HG02943 (cell line): ENCODE measurements around the gene ARHGAP22.

Experiments
- ATAC-seq: cut with Tn5 transposase; IDR thresholded peaks from one replicate; pipeline ENCODE4 v1.9.1; 2021; ENCODE audit warnings: mild to moderate bottlenecking, low read depth, moderate library complexity; ENCODE audit not compliant: unreplicated experiment

Gene ARHGAP22

DNA sequence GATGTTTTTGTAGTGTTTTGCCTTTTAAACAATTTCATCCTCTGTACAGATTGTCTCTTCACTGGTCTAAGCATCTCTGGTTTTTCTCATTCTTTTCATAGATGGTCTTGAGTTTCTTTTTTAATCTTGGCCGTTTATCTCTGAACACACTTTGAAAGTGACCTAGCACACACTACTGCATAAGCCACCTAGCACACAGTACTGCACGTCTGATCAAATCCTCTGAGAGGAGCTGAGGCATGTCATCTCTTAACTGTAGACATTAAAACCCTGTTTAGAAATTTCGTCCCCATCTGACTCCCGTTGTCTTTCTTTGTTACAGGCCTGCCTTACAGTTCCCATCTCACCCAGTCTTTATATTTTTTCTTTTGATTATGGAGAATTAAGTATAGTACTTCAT, 198.2 kb downstream of the ARHGAP22 start:
- ATAC-seq, result no peak

DNA sequence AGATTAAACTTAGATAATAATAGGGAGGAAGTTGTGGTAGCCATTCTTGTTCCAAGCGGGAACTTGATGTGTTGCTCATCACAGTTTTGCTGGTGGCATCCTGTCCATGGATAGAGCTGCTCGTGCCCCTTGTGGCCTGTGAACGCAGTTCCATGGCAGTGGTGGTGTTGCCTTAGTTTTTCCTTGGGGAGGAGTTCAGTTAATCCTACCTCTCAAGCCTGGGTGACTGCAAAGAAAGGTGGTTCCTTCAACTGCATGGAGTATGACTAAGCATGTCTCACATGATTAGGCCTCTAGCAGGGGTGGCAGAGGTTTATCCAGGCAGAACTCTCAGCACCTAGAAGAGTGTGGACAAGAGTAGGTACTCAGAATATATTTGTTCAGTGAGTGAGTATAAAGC, 198.7 kb downstream of the ARHGAP22 start:
- ATAC-seq, result no peak

DNA sequence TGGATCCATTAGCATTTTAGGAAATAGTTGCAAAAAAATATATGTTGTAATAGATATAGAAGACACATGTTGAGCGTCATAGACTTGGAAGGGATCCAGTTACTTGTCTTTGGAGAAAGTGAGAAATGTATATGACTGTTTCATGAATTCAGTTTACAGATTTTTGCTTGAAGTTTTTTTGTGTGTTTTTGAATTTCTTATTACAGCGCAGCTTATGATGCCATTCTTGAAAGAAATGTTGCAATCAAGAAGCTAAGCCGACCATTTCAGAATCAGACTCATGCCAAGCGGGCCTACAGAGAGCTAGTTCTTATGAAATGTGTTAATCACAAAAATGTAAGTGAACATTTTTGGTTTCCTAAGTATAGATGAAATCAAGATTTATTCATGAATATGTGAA, 200.2 kb downstream of the ARHGAP22 start:
- ATAC-seq, result no peak

DNA sequence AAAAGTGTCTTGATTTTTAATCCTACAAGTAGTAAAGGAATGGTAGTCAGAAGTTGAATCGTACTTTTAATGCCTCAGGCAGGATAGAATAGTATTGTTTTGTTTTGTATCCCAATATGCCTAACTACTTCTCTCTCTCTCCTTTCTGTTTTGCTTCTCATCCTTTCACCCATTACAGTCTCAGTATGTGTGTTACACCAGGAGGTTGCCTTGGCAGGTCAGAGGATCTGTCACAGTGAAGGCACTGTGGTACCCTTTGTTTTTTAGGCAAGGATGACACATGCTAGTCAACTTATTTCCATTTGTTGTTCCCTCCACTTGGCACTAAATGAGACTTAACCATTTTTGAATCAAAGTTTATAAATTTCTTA, 204.0 kb downstream of the ARHGAP22 start:
- no peak for ATAC-seq

DNA sequence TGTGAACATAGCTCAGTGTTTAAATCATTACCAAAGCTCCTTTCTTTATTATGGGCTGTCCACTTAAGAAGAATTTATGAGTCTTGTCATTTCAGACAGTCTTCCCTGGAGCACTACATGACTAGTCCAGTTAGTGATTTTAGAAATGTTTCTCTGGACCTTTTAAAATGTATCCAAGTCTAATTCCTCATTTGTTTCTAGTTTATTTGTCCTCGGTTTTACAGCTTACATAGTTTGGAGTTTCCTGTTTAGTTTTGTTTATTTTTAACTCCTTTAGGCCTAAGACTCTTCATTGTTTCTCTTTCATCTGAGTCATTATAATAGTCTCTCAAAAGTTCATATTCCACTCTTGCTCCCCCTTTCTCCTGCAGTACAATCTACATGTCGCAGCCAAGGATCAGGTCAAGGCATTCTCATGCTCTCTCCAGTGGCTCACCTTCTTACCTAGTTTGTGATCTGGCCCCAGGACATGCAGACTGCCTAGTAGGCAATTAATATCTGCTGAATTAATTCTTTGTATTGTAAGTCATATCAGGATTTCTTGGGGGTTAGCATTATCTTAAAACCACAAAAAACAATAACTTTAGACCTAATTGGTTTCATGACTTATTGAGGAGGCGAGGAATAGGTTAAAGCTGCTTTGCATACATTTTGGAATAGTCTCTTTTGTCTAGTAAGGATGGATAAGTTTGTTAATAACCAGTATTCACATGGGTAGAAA, 204.6 kb downstream of the ARHGAP22 start:
- no peak for ATAC-seq

DNA sequence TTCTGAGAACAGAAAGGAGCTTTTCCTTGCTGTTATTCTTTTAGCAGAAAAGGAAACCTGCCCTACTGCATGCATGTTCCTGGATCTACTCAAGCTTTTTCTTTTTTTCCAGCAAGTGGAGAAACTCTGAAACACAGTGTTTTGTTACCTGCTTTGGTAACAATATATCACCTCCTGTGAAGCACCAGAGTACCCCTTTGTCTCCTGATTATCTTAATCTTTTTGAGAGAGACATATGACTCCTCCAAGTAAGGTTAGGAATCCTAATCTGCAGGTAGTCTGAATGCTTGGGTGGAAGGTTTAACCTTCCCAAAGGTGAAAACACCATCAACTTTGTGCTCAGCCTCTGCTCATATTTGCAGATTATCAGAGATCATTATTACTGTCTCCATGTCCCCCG, 205.3 kb downstream of the ARHGAP22 start:
- ATAC-seq, result no peak

DNA sequence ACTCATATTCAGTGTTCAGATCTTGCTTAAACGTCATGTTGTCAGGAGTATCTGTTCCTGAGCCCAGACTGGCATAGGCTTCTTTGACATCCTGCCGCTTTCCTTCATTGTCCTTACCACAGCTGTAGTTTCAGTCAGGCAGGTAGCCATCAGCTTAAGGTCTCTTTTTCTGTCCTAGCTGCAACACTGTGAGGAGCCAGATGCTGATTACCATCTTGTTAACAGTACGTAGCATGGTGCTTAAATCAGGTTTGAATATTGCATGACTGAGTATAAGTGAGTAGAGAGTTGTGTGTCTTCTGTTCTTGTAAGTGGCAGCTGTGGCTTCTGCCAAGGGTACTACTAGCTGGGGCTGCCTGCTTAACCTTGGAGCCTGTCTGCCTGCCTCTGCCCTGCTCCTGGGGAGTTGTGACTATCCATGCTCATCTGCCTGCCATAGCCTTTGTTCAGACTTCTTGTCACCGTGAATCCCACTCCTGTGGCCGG, 205.8 kb downstream of the ARHGAP22 start:
- no peak for ATAC-seq

DNA sequence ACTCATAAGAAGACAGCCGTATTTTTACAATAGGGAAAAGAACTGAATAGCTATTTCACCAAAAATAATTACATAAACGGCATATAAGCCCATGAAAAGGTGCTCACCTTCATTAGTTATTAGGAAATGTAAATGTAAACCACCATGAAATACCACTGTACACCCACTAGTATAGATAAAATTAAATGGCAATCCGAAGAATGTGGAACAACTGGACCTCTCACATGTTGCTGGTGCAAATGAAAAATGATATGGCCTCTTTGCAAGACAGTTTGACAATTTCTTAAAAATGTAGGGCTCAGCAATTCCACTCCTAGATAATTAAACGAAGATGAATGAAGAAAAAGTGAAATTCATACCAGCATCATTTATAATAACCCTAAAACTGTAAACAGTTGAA, 206.6 kb downstream of the ARHGAP22 start:
- ATAC-seq, result no peak
